HG02571 (cell line): Measurements from ENCODE around the gene DGKE.

ENCODE experiments used
- ATAC-seq: cut with Tn5 transposase; IDR thresholded peaks from one replicate; pipeline ENCODE4 v1.9.1; 2021; ENCODE audit warnings: mild to moderate bottlenecking, moderate library complexity; ENCODE audit not compliant: unreplicated experiment

Gene DGKE

DNA sequence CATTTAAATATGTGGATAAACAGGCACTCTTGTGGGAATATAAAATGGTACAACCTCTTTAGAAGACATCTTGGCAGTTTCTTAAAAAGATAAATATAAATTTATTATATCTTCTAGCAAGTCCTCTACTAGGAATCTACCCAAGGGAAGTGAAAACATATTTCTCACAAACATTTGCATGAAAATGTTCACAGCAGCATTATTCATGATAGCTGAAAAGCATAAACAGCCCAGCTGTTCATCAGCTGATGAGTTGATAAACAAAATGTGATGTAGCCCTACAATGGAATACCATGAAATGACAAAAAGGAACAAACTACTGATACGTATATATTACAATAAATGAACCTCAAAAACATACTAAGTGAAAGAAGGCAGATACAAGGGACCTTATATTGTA, 12.0 kb downstream of the DGKE start:
- ATAC-seq, result no peak

DNA sequence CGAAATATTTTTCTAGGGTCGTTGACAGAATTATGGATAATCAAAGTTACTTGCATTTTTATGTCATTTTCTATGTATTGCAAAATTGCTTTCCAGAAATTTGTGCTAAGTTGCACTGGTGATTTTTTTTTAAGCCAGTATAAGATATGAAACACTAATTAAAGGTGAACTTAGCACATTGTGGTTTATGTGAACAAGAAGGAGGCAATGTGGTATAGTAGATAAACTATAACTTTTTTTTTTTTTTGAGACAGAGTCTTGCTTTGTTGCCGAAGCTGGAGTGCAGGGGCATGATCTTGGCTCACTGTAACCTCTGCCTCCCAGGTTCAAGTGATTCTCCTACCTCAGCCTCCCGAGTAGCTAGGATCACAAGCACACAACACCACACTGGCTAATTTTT, 13.2 kb downstream of the DGKE start:
- ATAC-seq, result no peak

DNA sequence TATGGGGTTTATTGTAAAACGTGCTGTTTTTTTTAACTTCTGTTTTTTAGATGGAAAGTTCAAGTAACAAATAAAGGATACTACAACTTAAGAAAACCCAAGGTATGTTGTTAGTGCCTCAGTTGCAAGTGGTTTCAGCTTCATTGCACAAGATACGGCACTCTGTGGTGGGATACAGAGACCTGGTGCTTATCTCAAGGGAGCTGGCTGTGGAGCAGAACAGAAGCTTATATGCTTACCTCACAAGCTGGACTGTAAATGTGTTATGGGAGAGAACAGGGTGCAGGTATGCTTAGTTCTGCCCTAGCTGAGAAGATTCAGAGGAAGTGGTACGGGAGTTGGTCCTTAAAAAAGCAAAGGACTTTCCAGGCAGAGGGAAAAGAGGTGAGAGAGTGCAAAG, 15.2 kb downstream of the DGKE start:
- no peak for ATAC-seq

DNA sequence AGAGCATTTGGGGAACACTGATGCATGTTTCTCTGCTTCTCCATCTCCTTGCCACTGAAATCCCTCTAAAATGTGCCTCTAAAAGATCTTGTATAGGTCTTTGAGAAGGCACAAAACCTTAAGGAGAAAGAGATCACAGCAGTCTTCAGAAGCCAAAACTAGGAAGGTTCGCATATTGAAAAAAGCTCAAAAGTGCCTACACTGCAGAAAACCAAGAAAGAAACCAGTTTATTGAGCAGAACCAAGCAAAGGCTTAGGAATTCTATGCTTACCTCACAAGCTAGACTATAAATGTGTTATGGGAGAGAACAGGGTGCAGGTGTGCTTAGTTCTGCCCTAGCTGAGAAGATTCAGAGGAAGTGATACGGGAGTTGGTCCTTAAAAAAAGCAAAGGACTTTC, 16.6 kb downstream of the DGKE start:
- no peak for ATAC-seq

DNA sequence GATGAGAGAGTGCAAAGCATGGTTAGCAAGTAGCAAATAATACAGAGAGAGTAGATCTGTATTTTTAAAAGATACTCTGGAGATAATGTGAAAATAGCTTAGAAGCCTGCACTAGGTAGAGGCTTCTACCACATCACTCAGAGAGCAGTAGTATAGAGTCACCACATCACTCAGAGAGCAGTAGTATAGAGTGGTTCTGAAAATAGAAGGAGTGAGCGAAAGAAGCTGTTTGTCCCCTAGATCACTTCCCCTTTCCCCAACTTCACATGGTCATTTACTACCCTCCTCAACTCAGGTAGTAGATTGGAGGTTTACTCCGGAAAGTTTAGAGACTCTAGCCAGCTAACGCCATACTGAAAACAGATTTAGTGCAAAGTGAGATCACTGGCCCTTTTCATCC, 17.1 kb downstream of the DGKE start:
- no peak for ATAC-seq

DNA sequence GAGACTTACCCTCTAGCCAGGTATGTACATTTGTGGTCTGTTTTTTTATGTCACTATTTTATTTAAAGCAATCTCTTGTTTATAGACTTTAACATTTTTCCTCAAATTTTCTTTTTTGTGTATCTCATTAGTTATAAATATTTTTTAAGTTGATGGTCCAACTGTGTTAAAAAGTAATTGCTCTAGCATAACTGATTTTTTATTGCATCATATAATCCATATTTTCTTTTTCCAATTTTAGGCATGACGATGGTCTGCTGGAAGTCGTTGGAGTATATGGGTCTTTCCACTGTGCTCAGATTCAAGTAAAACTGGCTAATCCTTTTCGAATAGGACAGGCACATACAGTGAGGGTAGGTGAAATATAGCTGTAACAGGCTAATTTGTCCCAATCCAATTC, 27.9 kb downstream of the DGKE start:
- no peak for ATAC-seq

DNA sequence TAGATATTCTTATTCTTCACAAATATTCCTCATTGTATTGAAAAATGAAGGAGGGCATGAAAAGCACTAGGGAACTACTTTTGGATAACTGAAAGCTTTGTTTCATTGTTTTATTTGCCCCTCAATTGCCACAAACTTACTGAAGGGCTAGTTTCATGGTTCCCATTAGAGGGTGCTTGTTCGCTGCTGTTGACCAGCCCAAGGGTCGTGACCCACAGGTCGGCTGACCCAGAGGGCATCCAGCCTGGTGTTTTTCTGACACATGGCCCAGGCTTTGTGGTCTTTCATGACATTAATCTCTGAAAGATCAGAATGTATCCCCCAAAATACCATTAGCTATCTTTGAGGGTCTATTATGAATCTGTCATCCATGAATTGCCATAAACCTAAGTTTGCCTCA, 30.0 kb downstream of the DGKE start:
- no peak for ATAC-seq

DNA sequence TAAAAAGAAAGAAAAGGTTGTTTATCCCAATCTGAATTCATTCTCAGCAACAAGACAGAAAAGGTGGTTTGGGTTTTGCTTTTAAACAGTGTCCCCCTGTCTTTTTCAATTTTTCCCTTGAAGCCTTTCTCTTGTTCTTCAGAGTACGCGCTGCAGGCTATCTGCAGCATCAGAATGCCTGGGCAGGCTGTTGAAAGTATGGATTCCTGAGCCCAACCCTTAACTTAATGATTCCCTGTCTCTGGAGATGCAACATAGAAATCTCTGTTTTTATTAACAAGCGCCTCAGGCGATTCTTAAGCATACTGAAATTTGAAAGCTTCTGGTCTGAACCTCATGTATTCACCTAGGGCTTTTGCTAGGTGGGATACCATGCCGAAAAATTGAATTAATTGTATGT, 32.1 kb downstream of the DGKE start:
- no peak for ATAC-seq

DNA sequence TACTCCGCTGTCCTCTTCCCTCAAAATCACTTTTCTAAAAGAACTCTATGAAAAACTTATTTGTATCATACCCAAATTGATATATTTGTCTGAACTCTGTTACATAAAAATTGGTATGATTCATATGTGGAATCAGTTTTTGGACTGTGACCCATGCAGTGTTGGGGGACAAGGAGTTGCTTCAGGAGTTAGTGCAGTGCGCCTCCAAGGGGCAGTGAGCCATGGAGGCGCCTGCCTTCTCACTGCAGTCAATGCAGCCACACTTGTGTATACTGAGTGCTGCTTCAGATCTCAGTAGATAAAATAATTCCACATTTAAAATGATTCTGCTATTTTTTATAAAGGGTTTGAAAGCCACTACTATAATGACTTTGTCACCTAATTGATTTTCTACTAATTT, 32.5 kb downstream of the DGKE start:
- ATAC-seq, result no peak

DNA sequence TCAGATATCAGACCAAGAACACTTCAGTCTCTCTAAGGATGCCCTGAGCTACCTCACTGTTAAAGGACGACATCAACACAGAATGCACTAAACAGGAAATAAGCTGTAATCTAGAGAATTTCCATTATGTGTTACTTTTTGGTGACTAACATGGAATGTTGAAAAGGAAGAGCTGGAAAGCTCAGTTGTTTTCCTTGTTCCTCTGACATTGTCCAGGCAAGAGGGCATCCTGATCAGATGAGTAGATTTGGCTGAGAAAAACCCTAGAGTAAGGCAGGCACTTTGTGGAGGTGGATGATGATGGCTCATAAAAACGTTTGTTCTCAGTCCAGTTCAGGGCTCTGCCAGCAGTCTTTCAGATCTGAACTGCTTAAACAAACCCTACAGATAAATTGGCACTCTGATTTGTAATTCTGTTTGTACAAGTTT, 34.0 kb downstream of the DGKE start:
- no peak for ATAC-seq

DNA sequence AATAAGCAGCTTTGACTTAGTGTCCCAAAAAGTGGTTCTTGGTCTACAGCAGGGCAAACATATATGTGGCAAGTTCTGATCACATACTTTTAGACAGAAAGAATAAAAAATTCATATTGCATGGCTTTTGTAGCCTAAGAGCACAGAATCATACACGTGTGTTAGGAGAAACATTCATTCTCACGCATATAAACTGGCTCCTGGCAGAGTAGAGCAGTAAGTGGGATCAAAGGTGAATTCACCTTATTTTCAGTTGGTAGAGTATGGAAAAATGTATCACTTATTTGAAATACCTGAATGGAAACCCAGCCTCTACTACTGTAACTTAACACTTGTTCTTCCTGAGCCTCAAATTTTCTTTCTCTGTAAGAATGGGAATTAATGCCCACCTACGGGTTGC, 34.8 kb downstream of the DGKE start:
- no peak for ATAC-seq

DNA sequence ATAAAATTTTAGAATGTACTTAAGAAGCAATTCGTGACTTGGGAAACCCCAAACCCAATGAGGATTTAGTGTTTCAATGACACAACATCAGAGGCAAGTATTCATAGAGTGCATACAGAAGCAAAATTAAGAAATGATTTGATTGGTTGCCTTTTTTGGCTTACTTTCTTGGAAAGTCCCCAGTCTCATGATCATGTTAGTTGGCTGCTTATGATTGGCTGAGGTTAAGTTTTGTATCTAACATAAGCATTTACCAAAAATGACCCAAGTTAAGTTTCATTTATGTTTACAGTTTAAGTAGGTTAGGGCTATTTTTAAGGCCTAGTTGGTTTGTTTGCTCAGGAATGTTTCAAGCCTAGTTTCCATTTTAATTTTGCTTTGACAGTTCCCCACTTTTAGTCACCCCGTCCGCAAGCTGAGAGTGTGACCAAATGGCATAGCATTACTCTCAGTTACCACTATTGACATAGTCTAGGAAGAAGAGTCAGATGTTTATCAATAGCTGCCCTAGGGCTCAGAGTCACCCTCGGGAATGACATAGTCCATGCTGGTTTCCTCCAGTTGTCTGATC, 36.2 kb downstream of the DGKE start:
- peak; percentile 73 for ATAC-seq

DNA sequence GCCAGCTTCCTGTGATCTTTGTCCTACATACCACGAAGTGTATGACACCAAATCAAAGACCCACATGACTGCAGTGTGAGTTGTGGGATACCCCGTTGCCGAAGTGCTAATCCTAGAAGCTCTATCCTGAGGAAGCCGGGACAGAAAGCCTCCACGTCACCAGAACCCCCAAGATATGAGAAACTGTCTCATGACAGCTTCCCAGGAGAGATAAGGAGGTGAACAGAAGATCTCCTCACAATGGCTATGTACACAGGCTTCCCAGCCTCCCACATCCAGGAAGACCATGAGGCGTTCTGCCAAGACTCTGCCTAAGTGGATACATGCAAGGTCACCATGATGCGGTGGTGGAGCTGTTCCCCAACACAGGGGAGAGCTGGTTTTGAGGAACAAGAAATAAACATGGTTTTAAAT, 42.8 kb downstream of the DGKE start:
- ATAC-seq, result no peak

DNA sequence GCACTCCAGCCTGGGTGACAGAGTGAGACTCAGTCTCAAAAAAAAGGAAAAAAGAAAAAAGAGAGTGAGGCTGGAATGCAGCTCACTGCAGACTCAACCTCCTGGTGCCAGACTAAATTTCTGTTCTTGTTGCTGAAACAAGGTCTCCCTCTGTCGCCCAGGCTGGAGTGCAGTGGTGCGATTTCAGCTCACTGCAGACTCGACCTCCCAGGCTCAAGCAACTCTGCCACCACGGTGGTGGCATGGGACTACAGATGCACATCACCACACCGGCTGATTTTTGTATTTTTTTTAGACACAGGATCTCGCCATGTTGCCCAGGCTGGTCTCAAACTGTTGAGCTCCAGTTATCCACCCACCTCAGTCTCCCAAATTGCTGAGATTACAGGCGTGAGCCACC, 45.3 kb downstream of the DGKE start:
- ATAC-seq, result no peak

DNA sequence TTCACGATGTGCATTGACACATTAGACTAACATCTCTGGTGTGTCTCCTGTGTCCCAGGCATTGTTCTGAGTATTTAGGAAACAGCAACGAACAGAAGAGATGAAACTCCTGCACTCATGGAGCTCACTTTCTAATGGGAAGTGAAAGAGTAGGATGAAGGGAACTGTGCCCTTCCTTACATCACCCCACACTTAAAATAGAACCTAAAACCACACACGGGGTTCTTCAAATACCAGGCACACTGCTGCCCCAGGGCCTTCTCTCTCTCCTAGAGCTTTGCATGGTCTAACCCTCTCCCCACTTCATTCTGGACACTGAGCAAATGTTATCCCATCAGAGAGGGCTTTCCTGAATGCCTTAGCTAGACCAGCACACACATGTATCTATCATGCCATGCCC, 46.2 kb downstream of the DGKE start:
- no peak for ATAC-seq

DNA sequence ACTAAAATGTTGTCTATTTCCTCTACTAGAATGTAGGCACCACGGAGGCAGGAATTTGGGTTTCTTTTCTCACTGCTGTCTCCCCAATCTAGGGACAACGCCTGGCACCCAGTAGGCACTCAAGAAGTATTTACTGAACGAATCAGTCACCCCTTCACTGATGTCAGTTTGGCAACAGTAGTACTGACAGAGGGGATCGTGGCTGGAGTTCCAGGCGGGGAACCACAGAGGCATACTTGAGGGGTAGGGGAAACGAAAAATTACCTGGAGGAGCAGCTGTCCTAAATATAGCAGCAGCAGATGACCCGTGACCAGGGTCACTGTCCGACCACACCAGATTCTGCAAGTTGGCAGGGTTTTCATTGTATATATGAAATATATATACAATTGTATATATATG, 46.6 kb downstream of the DGKE start:
- ATAC-seq, result no peak

DNA sequence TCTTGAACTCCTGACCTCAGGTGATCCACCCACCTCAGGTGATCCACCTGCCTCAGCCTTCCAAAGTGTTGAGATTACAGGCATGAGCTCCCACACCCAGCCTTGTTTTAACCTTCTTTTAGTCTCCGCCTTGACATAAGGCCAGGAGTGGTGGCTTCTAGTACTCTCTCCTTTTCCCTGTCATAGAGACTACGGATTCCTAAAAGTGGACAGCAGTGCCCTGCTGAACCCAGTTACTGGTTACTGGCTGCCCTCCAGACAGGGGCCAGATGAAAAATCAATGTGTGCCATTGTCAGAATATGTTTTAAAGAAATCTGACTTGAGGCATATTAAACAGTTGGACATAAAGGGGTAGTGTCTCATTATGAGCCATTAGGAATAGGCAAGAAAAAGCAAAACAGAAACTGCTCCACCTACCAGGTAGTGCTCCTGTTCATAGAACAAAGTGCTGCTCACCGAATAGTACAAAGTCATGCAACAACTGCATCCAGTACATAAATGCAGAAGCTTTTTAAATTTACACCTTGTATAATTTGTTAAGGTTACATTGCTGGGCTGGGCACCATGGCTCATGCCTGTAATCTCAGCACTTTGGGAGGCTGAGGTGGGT, 47.8 kb downstream of the DGKE start:
- no peak for ATAC-seq

DNA sequence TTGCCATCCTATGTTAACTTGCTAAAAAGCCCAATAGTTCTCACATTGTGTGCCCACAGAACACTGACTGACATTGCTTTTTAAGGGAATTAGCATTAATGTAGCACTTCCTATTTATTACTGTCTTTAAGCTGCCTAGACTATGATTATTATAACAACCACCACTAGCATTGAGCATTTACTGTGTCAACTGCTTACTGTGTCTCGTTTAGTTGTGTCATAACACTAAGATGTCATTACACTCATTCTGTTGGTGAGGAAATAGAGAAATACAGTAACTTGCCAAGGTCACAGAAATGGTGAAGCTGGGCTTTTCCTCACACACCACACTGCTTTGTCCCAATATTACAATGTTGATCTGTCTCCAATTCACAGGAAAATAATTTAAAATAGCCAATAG, 49.7 kb downstream of the DGKE start:
- no peak for ATAC-seq

DNA sequence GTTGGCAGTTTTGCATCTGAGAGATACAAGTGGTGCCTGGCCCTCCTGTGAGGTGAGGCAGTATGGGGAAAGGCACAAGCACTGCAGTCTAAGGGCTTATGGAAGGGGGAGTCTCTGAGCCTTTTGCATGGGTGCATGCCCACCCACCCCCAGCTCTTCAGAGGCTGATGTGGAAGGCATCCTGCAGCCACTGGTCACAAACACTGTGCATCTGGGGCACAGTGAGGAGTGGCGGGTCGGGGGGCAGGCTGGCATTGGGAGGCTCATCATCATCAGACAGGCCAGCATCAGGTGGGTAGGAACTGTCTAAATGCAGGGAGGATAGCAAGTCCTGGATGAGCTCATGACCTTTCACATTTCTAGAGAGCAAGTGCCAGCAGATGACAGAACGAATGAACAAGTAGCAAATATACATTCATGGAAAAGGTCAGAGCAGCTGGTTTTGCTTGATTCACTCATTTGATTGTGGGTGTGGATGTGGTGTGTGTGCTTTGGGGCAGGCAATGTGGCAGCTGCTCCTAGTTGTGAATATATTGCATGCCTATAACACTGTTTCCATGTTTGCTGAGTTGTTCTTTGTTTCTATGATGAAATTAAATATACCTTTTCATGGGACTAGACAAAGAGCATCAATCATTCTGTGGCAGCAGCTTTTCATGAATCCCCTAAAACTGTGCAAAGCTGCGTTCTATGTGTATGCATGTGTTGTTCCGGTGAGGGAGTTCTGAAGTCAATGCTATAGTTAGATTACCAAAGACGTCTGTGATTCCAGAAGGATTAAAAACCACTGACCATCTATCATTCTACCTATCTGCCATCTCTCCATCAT, 50.7 kb downstream of the DGKE start:
- no peak for ATAC-seq

DNA sequence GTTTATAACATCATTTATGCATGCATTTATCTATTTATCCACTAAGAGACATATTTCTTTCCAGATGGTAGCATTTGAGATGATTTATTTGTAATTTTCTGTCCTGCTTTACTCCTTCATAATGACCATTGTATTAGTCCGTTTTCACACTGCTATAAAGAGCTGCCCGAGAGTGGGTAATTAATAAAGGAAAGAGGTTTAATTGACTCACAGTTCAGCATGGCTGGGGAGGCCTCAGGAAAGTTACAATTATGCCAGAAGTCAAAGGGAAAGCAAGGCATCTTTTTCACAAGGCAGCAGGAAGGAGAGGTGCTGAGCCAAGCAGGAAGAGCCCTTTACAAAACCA, 51.3 kb downstream of the DGKE start:
- no peak for ATAC-seq

DNA sequence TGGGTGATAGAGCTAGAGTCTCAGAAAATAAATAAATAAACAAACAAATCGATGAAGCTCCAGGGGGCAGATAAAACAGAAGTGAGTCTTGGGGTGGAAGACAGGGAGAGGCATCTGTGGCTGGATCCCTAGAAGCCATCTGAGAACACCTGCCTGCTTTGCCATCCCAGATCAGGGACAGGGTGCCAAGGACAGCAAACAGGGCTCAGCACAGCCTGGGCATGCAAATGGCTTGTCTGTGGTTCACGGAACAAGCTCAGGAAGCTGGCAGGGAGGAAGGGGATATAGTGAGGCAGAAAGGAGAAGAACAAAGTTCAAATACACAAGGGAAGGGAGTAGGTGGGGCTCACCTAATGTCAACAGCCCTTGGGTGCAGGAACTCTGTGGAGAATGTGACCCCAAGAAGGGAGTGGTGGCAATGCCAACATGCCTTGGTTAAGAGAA, 52.4 kb downstream of the DGKE start:
- ATAC-seq, result no peak

DNA sequence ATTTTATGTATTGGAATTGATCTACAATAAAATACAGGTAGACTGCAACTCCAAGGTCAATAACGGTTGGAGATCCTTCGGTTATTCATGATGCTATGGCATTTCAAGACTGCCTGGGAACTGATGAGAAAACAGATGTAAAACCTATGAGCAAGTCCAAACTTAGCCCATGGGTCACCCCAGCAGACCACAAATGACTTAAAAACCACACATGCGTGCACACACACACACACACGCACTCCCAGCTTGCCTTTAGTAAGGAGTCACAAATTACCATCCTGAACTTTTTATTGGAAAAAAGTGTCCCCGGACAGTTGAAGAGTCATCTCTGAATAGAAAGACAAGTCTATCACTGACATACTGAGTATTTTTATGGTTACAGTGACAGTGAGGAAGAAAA, 53.2 kb downstream of the DGKE start:
- ATAC-seq, result no peak
